GM18499 (cell line): ENCODE measurements around the gene GUCA1A.
A peak's percentile ranks its signal among the peaks of the same experiment; 100 is the strongest.
"Not testable (repeated sequence)": the region's sequence is repeated elsewhere in the genome, so short reads cannot be mapped to it uniquely, and the experiment has no call there.

Source experiments
- ATAC-seq: cut with Tn5 transposase; IDR thresholded peaks from one replicate; pipeline ENCODE4 v1.9.1; 2021; ENCODE audit warnings: moderate number of reproducible peaks; ENCODE audit not compliant: insufficient read depth, unreplicated experiment

GUCA1A gene

GRCh38 chr6:42202131-42202915, 29.2 kb downstream of the GUCA1A start:
- ATAC-seq = not testable (repeated sequence)

DNA sequence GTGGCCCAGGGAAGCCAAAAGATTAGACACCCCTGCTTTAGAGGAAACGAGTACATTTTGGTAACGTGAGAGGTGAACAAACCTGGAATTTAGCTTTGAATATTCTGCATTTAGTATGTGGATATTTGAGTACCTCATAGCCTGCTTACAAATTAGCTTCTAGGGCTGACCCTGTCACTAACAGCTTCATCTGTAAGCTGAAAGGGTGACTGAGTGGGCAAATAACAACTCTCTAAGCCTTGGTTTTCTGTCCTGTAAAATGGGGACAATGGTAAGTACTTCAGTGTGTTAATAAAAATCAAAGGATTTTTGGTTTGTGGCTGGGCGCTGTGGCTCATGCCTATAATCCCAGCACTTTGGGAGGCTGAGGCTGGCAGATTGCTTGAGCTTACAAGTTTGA, 30.0 kb downstream of the GUCA1A start:
- no peak for ATAC-seq

- no peak for ATAC-seq
These were observed 31.7 kb downstream of the GUCA1A start for GRCh38 chr6:42204768-42205282.

GRCh38 chr6:42207559-42207958, 34.4 kb downstream of the GUCA1A start:
- not testable (repeated sequence) for ATAC-seq

DNA sequence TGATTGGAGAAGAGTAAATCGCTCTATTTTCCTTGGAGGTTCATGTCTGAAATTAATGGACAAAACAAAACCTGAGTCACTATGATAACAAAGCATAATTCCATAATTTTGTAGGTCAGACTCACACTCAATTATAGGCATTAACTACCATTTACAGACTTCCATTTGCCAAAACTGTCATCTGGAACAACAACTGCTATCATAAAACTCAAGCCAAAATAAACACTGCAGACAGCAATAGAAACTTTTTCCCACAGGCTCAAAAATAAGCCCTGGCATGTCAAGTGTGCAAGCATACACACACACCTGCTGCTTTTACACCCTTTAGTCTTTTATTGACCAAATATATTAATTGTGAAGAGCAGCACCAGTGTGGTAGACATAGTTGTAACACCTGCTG, 37.4 kb downstream of the GUCA1A start:
- no peak for ATAC-seq

GRCh38 chr6:42211726-42212125, 38.6 kb downstream of the GUCA1A start:
- no peak for ATAC-seq

DNA sequence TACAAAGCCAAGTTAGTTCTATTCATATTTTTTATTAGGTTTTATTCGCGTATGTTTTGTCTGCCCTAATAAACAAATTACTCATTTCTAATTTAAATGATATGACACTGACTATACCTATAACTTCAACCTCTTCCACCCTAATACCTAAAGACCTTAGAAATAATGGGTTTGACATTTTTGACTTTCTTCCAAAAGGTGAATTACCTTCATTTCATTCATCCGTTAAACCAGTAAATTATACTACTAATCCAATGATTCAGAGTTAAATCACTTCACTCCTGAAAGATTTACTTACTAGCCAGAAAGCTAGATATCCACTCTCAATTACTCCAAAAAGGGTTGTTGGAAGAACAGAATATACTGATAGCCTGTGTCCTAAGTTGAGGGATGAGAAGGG, 39.3 kb downstream of the GUCA1A start:
- no peak for ATAC-seq

- ATAC-seq = not testable (repeated sequence)
These were observed 43.3 kb downstream of the GUCA1A start for GRCh38 chr6:42216495-42216894.

DNA sequence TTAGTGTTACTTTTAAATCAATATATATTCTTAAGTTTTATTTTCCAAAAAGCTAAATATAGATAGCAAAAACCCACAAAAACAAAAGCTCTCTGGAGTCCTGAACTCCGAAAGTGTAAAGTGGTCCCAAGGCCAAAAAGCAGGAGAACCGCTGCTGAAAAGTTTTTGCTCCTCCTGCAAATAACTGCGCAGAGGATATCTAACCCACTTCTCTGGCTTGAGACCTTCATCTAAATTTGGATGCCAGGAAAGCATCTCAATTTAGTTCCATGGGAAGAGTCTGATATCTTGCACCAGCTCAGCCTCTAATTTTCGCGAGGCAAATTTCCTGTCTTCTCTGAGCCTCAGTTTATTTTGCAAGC, 44.0 kb downstream of the GUCA1A start:
- ATAC-seq = no peak

DNA sequence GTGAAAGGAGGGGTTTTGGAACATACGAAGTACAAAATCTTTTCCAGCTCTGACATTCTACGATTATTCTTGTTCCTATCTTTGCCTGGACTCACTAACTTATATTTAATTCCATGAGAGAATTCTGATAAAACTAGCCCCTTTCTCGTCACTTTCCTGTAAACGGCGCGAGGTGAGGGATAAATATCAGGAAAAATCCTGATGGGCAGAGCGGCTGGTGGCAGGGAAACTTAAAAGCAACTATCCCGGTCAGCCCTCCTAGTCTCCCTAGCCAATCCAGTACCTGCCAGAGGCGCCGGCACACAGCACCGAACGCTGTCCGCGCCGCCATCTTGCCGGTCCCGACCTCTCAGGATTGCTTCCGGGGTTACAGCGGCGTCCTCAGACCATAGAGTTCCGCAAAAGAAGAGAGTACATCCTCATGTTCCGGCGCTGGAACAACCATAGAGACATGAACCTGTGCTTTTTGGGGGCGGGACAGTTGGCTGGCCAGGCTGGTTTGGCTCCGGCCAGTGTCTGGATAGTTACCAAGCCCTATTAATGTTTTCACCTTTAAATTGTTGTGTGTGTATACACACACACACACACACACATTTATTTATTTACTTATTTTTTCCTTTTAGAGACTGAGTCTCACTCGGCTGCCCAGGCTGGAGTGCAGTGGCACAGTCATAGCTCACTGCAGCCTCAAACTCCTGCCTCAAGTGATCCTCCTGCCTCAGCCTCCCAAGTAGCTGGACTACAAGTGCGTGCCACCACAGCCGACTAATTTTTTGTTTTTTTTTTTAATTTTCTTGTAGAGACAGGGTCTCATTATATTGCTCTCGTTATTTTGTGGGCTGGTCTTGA, 44.6 kb downstream of the GUCA1A start, which contains the start of gene MRPS10:
Gene MRPS10 (minus strand): TSS at position 343 of the 849 bp plus-strand sequence. CDS start 12 bp downstream, at position 331.
- peak; percentile 85 for ATAC-seq

GRCh38 chr6:42220807-42221206, 47.6 kb downstream of the GUCA1A start:
- ATAC-seq = no peak

DNA sequence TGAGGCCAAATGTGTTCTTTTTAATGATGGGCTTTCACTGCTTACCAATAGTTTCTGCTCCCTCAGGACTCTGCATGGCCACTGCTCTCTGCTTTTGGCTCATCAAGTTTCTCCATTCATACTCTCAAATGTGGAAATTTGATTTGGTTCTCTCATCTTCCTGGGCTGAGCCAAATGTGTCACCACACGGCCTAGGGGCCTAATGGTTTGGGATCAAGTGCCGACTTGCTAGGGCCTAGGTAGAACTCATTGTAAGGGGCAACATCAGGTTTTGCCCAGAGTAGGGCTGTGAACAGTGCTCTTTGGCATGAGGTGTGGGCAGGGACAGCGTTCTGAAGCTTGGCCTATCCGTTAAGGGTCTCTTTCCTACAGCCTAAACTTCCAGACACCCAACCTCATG, 48.4 kb downstream of the GUCA1A start:
- no peak for ATAC-seq

DNA sequence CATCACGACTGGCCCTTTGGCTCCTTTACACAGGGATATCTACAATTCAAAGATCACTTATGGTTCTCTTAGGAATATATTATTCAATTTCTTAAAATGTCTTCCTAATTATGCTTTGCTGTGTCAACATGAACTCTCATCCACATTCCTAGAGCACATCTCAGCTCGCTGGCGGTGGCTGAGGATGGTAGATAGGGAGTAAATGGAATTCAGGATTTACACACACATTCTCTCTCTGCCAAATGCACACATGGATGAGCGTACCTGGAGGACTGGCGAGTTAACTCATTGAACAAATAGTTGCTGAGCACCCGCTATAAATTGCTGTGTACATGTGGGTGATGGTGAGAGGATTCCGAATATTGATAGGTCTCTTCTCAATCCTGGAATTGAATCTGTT, 49.3 kb downstream of the GUCA1A start:
- no peak for ATAC-seq

DNA sequence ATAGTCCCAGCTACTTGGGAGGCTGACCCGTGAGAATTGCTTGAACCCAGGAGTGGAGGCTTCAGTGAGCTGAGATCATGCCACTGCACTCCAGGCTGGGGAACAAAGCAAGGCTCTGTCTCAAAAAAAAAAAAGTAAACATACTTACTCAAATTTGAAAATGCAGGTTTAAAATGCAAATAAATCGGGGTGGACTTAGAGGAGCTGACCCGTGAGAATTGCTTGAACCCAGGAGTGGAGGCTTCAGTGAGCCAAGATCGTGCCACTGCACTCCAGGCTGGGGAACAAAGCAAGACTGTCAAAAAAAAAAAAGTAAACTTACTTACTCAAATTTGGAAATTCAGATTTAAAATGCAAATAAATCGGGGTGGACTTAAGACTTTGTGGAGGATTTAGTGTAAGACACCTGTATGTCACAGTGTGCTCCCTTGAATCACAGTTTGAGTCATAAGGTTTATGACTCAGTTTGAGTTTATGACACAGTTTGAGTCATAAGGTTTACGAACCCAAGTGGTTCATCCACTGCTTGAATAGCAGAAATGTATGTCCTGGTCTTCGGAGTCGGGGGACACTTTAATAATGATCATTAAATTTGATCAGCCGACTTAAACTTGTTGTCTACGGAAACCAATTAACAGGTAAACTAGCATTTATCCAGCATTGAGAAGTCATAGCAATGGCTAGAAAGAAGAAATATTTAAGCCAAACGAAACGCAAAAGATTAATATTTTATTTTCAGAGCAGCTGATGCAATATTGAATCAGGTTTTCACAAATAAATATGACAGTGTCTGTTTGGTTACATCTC, 51.3 kb downstream of the GUCA1A start:
- peak; percentile 90 for ATAC-seq

GRCh38 chr6:42225029-42225339, 51.8 kb downstream of the GUCA1A start:
- ATAC-seq = no peak

GRCh38 chr6:42225419-42225818, 52.3 kb downstream of the GUCA1A start:
- ATAC-seq = no peak

- ATAC-seq = no peak
These were observed 53.0 kb downstream of the GUCA1A start for GRCh38 chr6:42226161-42226611.

DNA sequence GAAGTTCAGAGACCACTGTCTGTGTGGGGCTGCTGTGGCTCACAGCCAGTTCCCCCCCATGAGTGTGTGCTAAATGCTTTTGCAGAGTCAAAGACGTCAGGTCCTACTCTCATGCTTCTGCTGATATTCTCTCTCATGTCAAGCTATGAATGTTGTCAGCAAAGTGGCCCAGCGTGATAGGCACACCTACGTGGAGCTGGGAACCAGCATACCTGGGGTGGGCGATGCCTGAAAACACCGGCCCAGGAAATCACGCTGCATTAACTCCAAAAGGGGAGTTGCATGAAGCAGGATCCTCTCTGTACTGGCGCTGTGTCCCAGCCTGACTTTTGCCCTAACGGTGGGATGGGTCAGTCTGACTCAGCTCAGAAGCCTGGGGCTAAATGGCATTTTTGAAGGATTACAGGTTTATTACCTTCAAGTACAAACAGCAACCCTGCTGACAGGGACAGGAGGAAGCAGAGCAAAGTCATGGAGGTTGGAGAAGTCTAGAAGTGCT, 53.5 kb downstream of the GUCA1A start:
- no peak for ATAC-seq

DNA sequence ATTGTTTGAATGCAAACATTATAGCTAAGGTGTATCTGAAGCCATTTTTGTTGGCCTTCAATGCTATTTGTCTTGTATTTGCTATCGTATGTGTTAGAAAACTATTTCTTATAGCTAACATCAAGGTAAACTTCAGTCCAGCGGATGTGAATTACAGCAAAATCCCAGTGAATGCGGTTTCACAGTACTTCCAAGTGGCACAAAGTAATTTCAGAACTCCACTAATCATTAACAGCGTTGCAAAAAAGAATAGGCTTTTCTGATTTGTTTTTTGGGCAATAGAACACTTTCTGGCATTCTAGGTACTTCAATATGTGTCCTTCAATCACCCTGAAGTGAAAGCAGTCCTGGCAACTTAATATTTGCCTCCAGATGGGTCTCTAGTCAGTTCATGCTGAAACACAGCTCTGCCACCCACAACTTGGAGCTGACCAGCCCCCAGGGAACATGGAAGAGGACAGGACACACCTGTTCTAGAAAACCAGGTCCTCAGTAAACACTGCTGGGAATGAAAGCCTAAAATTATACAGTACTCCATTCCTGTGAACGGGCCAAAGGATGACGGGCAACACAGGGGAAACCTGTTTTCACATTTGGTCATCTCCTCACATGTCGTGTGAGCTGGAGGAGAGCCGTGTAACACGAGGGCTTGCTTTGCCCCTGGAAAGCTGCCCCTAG, 54.1 kb downstream of the GUCA1A start:
- ATAC-seq = no peak

DNA sequence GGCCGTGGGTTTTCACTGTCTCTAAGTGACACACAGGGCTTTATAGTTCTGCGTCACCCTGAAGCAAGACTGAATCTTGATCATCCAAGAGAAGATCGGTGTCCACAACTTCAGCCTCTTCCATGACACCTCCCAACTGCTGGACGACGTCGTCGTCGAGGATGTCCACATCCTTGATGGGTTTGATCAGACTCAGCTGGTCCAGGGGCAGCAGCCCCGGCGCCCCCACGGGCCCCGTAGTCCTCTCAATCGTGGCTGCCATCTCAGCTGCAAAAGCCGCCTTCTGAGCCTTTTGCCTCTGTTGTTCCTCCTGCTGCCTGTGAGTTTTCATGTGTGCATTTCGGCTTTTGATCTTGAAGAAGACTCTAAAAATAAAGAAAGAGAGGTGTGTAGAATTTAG, 55.1 kb downstream of the GUCA1A start:
- ATAC-seq = no peak
